GM12874 (cell line): ENCODE data around the gene CC2D2A.

ENCODE experiments used
- CTCF ChIP-seq: IDR thresholded peaks from 2 replicates; pipeline ENCODE4 v1.5.1; 2011; ENCODE audit warnings: low read depth, mild to moderate bottlenecking, control low read depth, low read length, moderate library complexity; ENCODE audit not compliant: insufficient read depth

The CC2D2A gene

GRCh38 chr4:15550491-15550890 is 80.8 kb downstream of the CC2D2A start:
- TF ChIP-seq CTCF, result no peak

- TF ChIP-seq CTCF, result no peak
Observed at GRCh38 chr4:15551740-15552446, 82.2 kb downstream of the CC2D2A start.

GRCh38 chr4:15552557-15553362 is 83.1 kb downstream of the CC2D2A start:
- TF ChIP-seq CTCF, result no peak

GRCh38 chr4:15556511-15557092 is 86.9 kb downstream of the CC2D2A start:
- TF ChIP-seq CTCF, result no peak

- TF ChIP-seq CTCF, result no peak
Observed at GRCh38 chr4:15557786-15558550, 88.3 kb downstream of the CC2D2A start.

- no peak for TF ChIP-seq CTCF
Observed at GRCh38 chr4:15558561-15558960, 88.9 kb downstream of the CC2D2A start.

- TF ChIP-seq CTCF, result no peak
Observed at GRCh38 chr4:15562114-15562513, 92.4 kb downstream of the CC2D2A start.
